Measurements from ENCODE around the gene LMO2. TPM values are rescaled to one million over a fixed set of nuclear protein-coding genes. Genes with fewer than 3 reads are reported as not detected.

The LMO2 gene
- total and polyA plus RNA-seq, 2 of the 13 experiments (the other 11 are each of a cell fraction or from before 2014, with no cell fraction given): not detected

DNA sequence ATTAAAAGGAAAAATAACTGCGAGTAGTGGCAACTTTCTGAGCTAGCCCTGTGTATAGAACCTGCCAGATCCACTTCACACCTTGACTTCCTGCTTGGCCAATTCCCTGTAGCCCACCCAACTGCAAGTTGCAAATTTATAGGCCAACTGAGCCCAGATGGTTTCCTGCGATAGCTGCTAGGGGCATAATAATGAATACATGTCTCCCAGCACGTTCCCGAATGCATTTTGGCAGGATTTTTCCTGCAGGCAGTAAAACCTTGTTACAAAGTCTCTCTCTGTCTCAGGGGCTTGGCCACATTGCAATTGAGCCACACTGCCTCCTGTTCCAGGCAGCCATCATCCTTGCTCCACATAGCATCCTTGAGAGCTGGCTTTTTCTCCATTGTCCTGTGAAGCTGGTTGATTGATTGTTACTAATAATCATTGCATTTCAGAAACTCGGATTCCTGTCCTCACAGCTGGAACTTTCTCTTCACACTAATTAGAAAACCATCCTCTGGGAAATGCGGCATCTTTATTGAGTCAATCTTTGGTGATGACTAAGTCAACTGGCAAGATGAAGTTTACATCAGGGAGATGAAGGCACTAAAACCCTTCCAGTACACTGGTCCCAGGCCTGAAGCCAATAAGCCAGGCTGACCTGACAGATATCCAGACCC is 18.6 kb upstream of the LMO2 start:
- no peak for FAIRE-seq
- intact Hi-C loops (cut with micrococcal nuclease; ENCODE audit: unreplicated experiment): no loop called here
- in situ Hi-C loops (cut with HindIII; ENCODE audit: extremely low pct_ligation_motif_present, low pct_unique_long_range_greater_than_20kb): no loop called here

More for the DNA sequence above, 18.6 kb upstream of the LMO2 start:
- Histone ChIP-seq H3K4me2 (ENCODE audit: low read depth, low read length) (no peak overlapping the region), H3K36me3 (replicated peaks in 1 of 2; ENCODE audit: control insufficient read depth in 1 of 2, insufficient read depth in 2 of 2, low read length in 2 of 2) (no peaks in the 10 kb centered on the region), H3K4me3 (replicated peaks in 1 of 3; ENCODE audit: insufficient read depth in 1 of 3, low read depth in 2 of 3, low read length in 3 of 3) (no peak overlapping the region), H3K9me3 (ENCODE audit: low read length) (no peaks in the 10 kb centered on the region), H3K27me3 (ENCODE audit: control insufficient read depth in 1 of 2, insufficient read depth in 2 of 2, low read length in 2 of 2) (peaks cover 3 to 39% of the 10 kb centered on the region in 2 experiments; a peak in 3 of 5 replicates), H3K79me2 (ENCODE audit: insufficient read depth, low read length) (no peaks in the 10 kb centered on the region), H3K9ac (ENCODE audit: insufficient read depth, low read depth, low read length) (no peak overlapping the region), H3K27ac (ENCODE audit: extremely low read length, insufficient read depth, low read length) (no peak overlapping the region), H3K4me1 (ENCODE audit: insufficient read depth, low read length) (no peaks in the 10 kb centered on the region), H2AFZ (ENCODE audit: low read length) (no peak overlapping the region), H4K20me1 (ENCODE audit: insufficient read depth, low read length) (no peaks in the 10 kb centered on the region)
- DNase-seq (ENCODE audit: low spot score) (no peak), ATAC-seq (no peak)
- 18% methylated on average over 6 of the region's 6 CpGs for WGBS (ENCODE audit: low lambda C conversion rate)
- ChIA-PET POLR2A (no interaction called here), CTCF (ENCODE audit: low intra/inter-chr PET ratio, low total read pairs) (no interaction called here)
- TF ChIP-seq ZEB1 (IDR thresholded peaks at IDR 0.05; ENCODE audit: insufficient replicate concordance, low read depth) (no peak), HNF1A (IDR thresholded peaks at IDR 0.05; ENCODE audit: low read depth) (no peak), HNF1A (CRISPR knock-in tag; IDR thresholded peaks at IDR 0.05; ENCODE audit: borderline replicate concordance) (no peak), ZNF607 (CRISPR knock-in tag; IDR thresholded peaks at IDR 0.05; ENCODE audit: borderline replicate concordance) (no peak), SRSF4 (IDR thresholded peaks at IDR 0.05; ENCODE audit: low read depth, low read length, poor library complexity, severe bottlenecking) (no peak), TMF1 (CRISPR knock-in tag; IDR thresholded peaks at IDR 0.05; ENCODE audit: low read depth) (no peak), PHF21A (CRISPR knock-in tag; IDR thresholded peaks at IDR 0.05) (no peak), ZNF24 (IDR thresholded peaks at IDR 0.05) (no peak)
- TF ChIP-seq, protein P1, sequence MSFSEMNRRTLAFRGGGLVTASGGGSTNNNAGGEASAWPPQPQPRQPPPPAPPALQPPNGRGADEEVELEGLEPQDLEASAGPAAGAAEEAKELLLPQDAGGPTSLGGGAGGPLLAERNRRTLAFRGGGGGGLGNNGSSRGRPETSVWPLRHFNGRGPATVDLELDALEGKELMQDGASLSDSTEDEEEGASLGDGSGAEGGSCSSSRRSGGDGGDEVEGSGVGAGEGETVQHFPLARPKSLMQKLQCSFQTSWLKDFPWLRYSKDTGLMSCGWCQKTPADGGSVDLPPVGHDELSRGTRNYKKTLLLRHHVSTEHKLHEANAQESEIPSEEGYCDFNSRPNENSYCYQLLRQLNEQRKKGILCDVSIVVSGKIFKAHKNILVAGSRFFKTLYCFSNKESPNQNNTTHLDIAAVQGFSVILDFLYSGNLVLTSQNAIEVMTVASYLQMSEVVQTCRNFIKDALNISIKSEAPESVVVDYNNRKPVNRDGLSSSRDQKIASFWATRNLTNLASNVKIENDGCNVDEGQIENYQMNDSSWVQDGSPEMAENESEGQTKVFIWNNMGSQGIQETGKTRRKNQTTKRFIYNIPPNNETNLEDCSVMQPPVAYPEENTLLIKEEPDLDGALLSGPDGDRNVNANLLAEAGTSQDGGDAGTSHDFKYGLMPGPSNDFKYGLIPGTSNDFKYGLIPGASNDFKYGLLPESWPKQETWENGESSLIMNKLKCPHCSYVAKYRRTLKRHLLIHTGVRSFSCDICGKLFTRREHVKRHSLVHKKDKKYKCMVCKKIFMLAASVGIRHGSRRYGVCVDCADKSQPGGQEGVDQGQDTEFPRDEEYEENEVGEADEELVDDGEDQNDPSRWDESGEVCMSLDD (CRISPR knock-in tag; IDR thresholded peaks at IDR 0.05; ENCODE audit: borderline replicate concordance): no peak
- TF ChIP-seq, protein P2, sequence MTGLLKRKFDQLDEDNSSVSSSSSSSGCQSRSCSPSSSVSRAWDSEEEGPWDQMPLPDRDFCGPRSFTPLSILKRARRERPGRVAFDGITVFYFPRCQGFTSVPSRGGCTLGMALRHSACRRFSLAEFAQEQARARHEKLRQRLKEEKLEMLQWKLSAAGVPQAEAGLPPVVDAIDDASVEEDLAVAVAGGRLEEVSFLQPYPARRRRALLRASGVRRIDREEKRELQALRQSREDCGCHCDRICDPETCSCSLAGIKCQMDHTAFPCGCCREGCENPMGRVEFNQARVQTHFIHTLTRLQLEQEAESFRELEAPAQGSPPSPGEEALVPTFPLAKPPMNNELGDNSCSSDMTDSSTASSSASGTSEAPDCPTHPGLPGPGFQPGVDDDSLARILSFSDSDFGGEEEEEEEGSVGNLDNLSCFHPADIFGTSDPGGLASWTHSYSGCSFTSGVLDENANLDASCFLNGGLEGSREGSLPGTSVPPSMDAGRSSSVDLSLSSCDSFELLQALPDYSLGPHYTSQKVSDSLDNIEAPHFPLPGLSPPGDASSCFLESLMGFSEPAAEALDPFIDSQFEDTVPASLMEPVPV (CRISPR knock-in tag; IDR thresholded peaks at IDR 0.05): no peak
- no TSS peak for BruUV-seq (replicated peaks)
